KMS-11 (cell line): ENCODE measurements around the gene MYRIP.

Source experiments
- H2AFZ ChIP-seq: fragments of 200-600 bp; sonication (generic); 2 replicates; pipeline ENCODE4 v1.6.1; 2016; ENCODE audit warnings: antibody characterized with exemption, mixed run types, low read depth
- H3K27ac ChIP-seq: fragments of 200-600 bp; sonication (generic); 2 replicates; pipeline ENCODE4 v1.6.1; 2016; ENCODE audit warnings: mild to moderate bottlenecking, mixed run types
- H3K27me3 ChIP-seq: fragments of 200-600 bp; sonication (generic); 2 replicates; pipeline ENCODE4 v1.6.1; 2017; ENCODE audit warnings: mild to moderate bottlenecking, low read depth, mixed run types, moderate library complexity; ENCODE audit not compliant: insufficient read depth
- H3K36me3 ChIP-seq: fragments of 200-600 bp; sonication (generic); 2 replicates; pipeline ENCODE4 v1.6.1; 2017; ENCODE audit warnings: mild to moderate bottlenecking, mixed run types; ENCODE audit not compliant: insufficient read depth
- H3K4me1 ChIP-seq: fragments of 200-600 bp; sonication (generic); 2 replicates; pipeline ENCODE4 v1.6.1; 2016; ENCODE audit warnings: mild to moderate bottlenecking, low read depth, mixed run types; ENCODE audit not compliant: poor library complexity, severe bottlenecking
- H3K4me2 ChIP-seq: fragments of 200-600 bp; sonication (generic); 2 replicates; pipeline ENCODE4 v1.7.0; 2016; ENCODE audit warnings: mild to moderate bottlenecking, mixed run types
- H3K4me3 ChIP-seq: fragments of 200-600 bp; sonication (generic); IDR thresholded peaks from 2 replicates; pipeline ENCODE4 v1.6.1; 2017; ENCODE audit warnings: low read depth, low read length, mixed read lengths; ENCODE audit not compliant: insufficient read depth
- H3K79me2 ChIP-seq: fragments of 200-600 bp; sonication (generic); 2 replicates; pipeline ENCODE4 v1.6.1; 2016; ENCODE audit warnings: low read depth, mixed run types; ENCODE audit not compliant: insufficient read depth
- H3K9ac ChIP-seq: fragments of 200-600 bp; sonication (generic); 2 replicates; pipeline ENCODE4 v1.6.1; 2016; ENCODE audit warnings: mild to moderate bottlenecking, mixed run types
- H4K20me1 ChIP-seq: fragments of 200-600 bp; sonication (generic); 2 replicates; pipeline ENCODE4 v1.6.1; 2016; ENCODE audit warnings: mild to moderate bottlenecking, mixed run types; ENCODE audit not compliant: insufficient read depth
- TF ChIP-seq, protein P1 (sequence below): fragments of 200-600 bp; sonication (generic); conservative IDR thresholded peaks from 2 replicates; pipeline ENCODE4 v1.6.1; 2017; ENCODE audit warnings: low read depth, mild to moderate bottlenecking, antibody characterized with exemption, low read length, moderate library complexity, mixed read lengths

Gene MYRIP

DNA sequence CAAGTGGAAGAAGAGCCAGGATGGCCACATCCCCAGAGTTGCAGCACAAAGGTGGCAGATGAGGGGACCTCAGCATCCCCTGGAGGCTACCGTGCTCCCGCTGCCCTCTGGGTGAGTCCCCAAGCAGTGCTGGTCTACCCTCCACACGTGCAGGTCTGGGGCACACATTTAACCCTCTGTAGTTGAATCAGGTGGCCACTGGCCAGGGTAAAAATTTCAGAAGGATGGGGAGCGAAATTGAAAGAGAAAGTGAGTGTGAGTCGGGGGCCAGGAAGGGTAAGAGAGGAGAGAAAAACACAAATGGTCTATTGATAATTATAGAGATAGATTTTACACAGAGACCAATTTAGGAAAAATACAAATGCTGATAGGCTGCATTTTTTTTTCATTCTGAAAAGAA, 360.6 kb downstream of the MYRIP start:
- H3K4me3 ChIP-seq = no peak overlapping the region
- no peak overlapping the region for H2AFZ ChIP-seq

GRCh38 chr3:40170395-40170794, 361.0 kb downstream of the MYRIP start:
- no peaks in the 10 kb centered on the region for H3K36me3 ChIP-seq
- H2AFZ ChIP-seq = no peak overlapping the region
- peaks cover 5% of the 10 kb centered on the region for H3K4me1 ChIP-seq
- TF ChIP-seq, protein P1, sequence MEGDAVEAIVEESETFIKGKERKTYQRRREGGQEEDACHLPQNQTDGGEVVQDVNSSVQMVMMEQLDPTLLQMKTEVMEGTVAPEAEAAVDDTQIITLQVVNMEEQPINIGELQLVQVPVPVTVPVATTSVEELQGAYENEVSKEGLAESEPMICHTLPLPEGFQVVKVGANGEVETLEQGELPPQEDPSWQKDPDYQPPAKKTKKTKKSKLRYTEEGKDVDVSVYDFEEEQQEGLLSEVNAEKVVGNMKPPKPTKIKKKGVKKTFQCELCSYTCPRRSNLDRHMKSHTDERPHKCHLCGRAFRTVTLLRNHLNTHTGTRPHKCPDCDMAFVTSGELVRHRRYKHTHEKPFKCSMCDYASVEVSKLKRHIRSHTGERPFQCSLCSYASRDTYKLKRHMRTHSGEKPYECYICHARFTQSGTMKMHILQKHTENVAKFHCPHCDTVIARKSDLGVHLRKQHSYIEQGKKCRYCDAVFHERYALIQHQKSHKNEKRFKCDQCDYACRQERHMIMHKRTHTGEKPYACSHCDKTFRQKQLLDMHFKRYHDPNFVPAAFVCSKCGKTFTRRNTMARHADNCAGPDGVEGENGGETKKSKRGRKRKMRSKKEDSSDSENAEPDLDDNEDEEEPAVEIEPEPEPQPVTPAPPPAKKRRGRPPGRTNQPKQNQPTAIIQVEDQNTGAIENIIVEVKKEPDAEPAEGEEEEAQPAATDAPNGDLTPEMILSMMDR = no peak
- no peaks in the 10 kb centered on the region for H3K27me3 ChIP-seq
- H4K20me1 ChIP-seq = no peaks in the 10 kb centered on the region
- no peak overlapping the region for H3K9ac ChIP-seq
- H3K4me3 ChIP-seq = no peak overlapping the region
- no peak overlapping the region for H3K27ac ChIP-seq
- H3K4me2 ChIP-seq = no peak overlapping the region
- H3K79me2 ChIP-seq = no peaks in the 10 kb centered on the region

More for the DNA sequence above, 360.6 kb downstream of the MYRIP start:
- Histone ChIP-seq H3K4me1 (peaks cover 5% of the 10 kb centered on the region), H3K36me3 (no peaks in the 10 kb centered on the region), H4K20me1 (no peaks in the 10 kb centered on the region), H3K79me2 (no peaks in the 10 kb centered on the region), H3K27me3 (no peaks in the 10 kb centered on the region), H3K4me2 (no peak overlapping the region), H3K9ac (no peak overlapping the region), H3K27ac (no peak overlapping the region)
- TF ChIP-seq, protein P1 = no peak

- Histone ChIP-seq H3K27me3 (no peaks in the 10 kb centered on the region), H2AFZ (no peak overlapping the region), H3K79me2 (no peaks in the 10 kb centered on the region), H3K36me3 (no peaks in the 10 kb centered on the region), H3K4me1 (peaks cover 5% of the 10 kb centered on the region), H3K9ac (no peak overlapping the region), H4K20me1 (no peaks in the 10 kb centered on the region), H3K27ac (no peak overlapping the region), H3K4me2 (no peak overlapping the region), H3K4me3 (no peak overlapping the region)
- TF ChIP-seq, protein P1 = no peak
Measured at GRCh38 chr3:40172560-40172959, 363.2 kb downstream of the MYRIP start.

DNA sequence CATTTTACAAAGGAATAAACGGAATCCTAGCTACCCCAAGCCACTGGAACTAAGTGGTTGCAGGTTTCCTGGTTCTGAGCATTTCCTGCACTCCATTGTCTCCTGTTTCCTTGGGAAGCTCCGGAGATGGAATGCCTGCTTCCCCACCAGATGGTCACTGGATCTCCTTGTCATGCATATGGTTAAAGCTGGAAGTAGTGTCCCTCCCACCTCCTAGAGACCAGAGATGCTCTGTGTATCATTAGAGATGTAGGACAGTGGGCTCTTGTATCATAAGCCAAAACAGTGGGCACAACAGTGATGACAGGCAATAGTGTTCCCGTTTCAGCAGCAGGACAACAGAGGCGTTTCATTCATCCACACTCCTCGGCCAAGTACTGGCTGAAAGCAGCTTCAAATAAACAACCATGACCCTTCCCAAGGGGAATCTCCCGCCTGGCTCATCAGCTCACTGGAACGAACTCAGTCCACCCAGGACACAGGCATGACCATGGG, 363.9 kb downstream of the MYRIP start:
- no peaks in the 10 kb centered on the region for H3K27me3 ChIP-seq
- no peak overlapping the region for H2AFZ ChIP-seq
- H3K36me3 ChIP-seq = no peaks in the 10 kb centered on the region
- no peaks in the 10 kb centered on the region for H3K79me2 ChIP-seq
- no peak overlapping the region for H3K4me3 ChIP-seq
- H3K9ac ChIP-seq = no peak overlapping the region
- no peaks in the 10 kb centered on the region for H4K20me1 ChIP-seq
- TF ChIP-seq, protein P1 = no peak
- H3K4me1 ChIP-seq = peaks cover 5% of the 10 kb centered on the region
- no peak overlapping the region for H3K27ac ChIP-seq
- H3K4me2 ChIP-seq = no peak overlapping the region
